Rectal smooth muscle tissue (tissue), 1 donor: Measurements from ENCODE around the gene PBX1.

Source experiments
- H3K27ac ChIP-seq: one replicate; pipeline ENCODE4 v1.7.0; 2013; ENCODE audit warnings: low read depth, low read length, inconsistent platforms
- H3K27me3 ChIP-seq: one replicate; pipeline ENCODE4 v1.7.0; 2013; ENCODE audit warnings: low read length; ENCODE audit not compliant: control insufficient read depth, insufficient read depth
- H3K36me3 ChIP-seq: one replicate; pipeline ENCODE4 v1.7.0; 2013; ENCODE audit warnings: low read length; ENCODE audit not compliant: control insufficient read depth, insufficient read depth
- H3K4me1 ChIP-seq: one replicate; pipeline ENCODE4 v1.7.0; 2013; ENCODE audit warnings: low read length; ENCODE audit not compliant: control insufficient read depth, insufficient read depth
- H3K4me3 ChIP-seq: one replicate; pipeline ENCODE4 v1.7.0; 2013; ENCODE audit warnings: low read length
- H3K9ac ChIP-seq: one replicate; pipeline ENCODE4 v1.7.0; 2013; ENCODE audit warnings: low read length

Gene PBX1

DNA sequence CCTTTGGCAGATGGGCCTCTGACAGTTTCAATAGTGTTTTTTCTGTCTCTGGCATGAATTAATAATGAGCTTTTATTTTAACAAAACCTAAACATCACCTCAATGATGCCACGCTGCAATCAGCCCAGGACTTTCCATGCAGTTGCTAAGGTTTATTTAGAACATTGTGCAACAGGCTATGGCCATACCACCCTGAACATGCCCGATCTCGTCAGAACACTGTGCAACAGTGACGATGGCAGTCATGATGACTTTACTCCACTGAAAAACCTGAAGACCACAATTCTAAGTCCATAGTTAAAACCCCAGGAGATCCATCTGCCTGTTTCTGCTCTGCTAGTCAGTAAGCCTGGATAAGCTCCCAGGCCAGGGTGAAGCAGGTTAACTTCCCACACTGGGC lies 310.0 kb downstream of the PBX1 start:
- H3K4me1 ChIP-seq: no peaks in the 10 kb centered on the region
- H3K36me3 ChIP-seq: no peaks in the 10 kb centered on the region
- no peak overlapping the region for H3K4me3 ChIP-seq
- H3K27ac ChIP-seq: no peak overlapping the region
- no peak overlapping the region for H3K9ac ChIP-seq
- H3K27me3 ChIP-seq: no peaks in the 10 kb centered on the region

DNA sequence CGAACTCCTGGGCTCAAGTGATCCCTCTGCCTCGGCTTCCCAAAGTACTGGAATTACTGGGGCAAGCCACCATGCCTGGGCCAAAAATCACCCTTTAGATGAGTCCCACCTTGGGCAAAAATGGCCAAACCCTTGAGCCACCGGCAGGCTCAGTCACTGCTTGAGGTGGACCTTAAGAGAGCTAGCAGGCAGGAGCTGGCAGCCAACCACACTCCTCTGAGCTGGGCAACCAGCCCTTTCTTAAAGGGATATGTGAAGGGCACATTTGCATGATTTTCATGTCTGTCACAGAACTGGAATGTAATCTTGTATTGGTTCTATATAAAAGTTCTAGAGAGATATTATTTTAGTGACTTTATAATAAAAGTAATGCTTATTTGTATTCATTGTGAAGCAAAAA lies 316.5 kb downstream of the PBX1 start:
- no peaks in the 10 kb centered on the region for H3K36me3 ChIP-seq
- no peak overlapping the region for H3K9ac ChIP-seq
- H3K4me1 ChIP-seq: no peaks in the 10 kb centered on the region
- no peak overlapping the region for H3K27ac ChIP-seq
- H3K27me3 ChIP-seq: no peaks in the 10 kb centered on the region
- no peak overlapping the region for H3K4me3 ChIP-seq

DNA sequence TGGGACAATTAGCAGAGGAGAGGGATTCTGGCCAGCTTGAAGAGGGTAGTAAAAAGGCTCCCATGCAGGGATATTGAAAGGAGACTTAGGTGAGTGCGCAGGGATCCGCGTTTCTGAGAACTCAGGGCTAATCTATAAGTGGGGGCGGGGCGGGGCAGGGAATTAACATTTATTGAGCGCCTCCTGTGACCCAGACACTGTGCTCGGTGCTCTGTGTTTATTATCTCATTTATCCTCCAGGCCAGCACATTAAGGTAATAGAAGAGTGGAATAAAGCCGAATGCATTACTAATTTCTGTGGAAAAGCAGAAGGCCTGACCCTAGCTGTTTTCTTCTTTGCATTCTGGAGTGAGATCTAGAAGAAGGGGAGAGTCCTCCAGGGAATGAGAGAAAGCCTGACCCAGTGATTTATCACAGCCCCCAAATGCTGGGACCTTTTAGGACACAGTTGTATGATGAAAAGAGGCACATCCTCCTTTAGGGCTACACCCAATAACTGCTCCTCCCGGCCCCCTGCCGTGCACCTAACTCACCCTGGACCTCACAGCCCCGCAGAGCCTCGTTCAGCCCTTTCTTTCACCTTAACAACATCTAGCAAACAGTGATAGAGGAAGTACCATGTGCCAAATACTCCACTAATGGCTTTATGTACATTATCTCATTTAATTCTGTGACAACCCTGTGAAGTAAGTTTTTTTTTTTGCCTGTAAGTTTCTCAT lies 317.6 kb downstream of the PBX1 start:
- H3K4me1 ChIP-seq: no peaks in the 10 kb centered on the region
- H3K27me3 ChIP-seq: no peaks in the 10 kb centered on the region
- no peaks in the 10 kb centered on the region for H3K36me3 ChIP-seq
- H3K4me3 ChIP-seq: no peak overlapping the region
- H3K27ac ChIP-seq: no peak overlapping the region
- H3K9ac ChIP-seq: no peak overlapping the region

DNA sequence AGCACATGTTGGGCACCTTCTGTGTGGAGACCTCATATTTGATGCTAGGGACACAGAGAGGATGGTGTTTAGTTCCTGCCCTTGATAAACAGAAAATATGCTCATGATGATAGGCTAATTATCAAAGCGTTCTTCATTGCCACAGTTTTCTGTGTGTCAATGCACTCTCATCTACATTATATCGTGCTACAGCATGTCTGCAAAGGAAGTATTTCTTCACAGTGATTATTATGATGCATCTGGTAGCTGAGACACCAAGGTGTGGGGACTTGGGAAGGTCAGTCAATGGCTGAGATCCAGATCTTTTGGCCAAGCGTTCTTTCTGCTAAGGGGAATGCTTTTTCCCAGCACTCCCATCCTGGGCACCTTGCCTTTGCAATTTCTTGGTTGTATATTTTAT lies 321.2 kb downstream of the PBX1 start:
- no peaks in the 10 kb centered on the region for H3K36me3 ChIP-seq
- no peaks in the 10 kb centered on the region for H3K27me3 ChIP-seq
- H3K4me1 ChIP-seq: no peaks in the 10 kb centered on the region
- no peak overlapping the region for H3K4me3 ChIP-seq
- H3K9ac ChIP-seq: no peak overlapping the region
- H3K27ac ChIP-seq: no peak overlapping the region

DNA sequence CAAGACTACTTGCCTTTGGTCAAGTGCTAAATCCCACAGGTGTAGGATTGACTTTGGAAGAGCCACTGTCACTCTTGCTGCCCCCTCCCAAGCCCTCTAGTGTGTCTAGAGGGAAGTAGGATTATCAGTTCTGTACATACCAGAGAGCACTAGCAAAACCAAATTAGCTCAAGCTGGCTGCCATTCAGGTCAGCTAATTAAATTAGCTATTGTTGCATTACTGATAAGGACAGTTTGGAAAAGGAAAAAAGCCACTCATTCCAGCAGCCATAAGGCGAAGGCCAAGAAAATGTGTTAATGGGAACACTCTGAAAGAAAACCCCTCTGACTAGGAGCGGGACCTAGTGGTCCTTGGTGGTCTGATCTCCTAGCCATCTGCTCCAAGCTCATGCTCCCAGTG lies 321.7 kb downstream of the PBX1 start:
- Histone ChIP-seq H3K4me1 (no peaks in the 10 kb centered on the region), H3K27me3 (no peaks in the 10 kb centered on the region), H3K36me3 (no peaks in the 10 kb centered on the region), H3K9ac (no peak overlapping the region), H3K4me3 (no peak overlapping the region), H3K27ac (no peak overlapping the region)

DNA sequence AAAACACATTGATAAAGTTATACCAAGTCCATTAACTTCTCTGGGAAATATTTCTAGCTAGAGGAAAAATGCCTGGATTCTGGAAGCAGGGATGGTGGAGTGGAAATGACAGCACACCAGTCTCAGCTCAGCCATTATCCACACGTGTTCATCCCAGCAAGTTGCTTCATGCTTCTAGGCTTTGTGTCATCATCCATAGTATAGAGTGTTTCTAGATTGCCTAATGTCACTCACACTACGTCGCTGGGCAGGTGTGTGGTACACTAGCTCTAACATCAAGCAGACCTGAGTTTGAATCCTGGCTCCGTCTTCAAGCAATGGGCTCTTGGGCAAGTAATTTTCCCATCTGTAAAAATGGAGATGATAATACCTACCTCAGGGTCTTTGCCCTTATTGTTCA lies 326.3 kb downstream of the PBX1 start:
- no peak overlapping the region for H3K4me3 ChIP-seq
- no peak overlapping the region for H3K27ac ChIP-seq

DNA sequence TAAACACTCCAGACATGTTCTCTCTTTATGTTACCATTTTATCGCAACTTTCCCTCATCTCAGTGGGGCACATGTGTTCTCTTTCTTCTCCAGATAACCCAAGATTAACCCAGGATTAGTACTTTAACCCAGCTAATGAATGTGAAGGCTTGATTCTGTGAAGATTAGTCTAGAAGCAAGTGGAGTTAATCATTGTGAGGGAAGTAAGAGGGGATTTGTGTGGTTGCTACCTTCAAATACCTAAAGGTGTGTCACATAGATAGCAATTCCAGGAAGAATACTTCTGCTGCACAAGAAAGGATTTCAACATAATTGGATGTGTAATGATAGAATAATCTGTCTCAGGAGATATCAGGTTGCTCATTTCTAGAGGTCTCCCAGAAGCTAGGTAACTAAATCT lies 327.1 kb downstream of the PBX1 start:
- Histone ChIP-seq H3K36me3 (no peaks in the 10 kb centered on the region), H3K4me1 (no peaks in the 10 kb centered on the region), H3K27ac (no peak overlapping the region), H3K9ac (no peak overlapping the region), H3K27me3 (no peaks in the 10 kb centered on the region), H3K4me3 (no peak overlapping the region)

More for the DNA sequence above, 326.3 kb downstream of the PBX1 start:
- H3K4me1 ChIP-seq: no peaks in the 10 kb centered on the region
- H3K27me3 ChIP-seq: no peaks in the 10 kb centered on the region
- no peak overlapping the region for H3K9ac ChIP-seq
- H3K36me3 ChIP-seq: no peaks in the 10 kb centered on the region

DNA sequence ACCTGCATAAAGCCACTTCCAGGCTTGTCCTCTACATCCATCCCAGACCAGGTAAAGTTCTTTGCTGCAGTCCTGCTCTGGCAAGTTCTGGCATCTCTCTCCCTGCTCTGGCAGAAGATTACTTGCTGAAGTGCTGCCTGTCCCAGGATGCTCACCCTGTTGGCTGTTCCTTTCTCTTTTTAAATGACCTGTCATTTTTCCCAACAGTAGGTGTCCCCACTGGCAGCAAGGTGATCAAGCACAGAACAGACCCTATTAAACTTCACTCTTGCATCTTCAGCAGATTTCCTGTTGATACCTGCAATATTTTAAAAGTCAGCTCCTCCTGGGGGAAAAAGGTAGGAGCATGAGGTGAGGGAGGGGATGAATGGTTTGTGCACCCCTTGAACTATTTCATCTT lies 332.6 kb downstream of the PBX1 start:
- Histone ChIP-seq H3K36me3 (no peaks in the 10 kb centered on the region), H3K4me1 (no peaks in the 10 kb centered on the region), H3K27me3 (no peaks in the 10 kb centered on the region), H3K9ac (no peak overlapping the region), H3K4me3 (no peak overlapping the region), H3K27ac (no peak overlapping the region)

DNA sequence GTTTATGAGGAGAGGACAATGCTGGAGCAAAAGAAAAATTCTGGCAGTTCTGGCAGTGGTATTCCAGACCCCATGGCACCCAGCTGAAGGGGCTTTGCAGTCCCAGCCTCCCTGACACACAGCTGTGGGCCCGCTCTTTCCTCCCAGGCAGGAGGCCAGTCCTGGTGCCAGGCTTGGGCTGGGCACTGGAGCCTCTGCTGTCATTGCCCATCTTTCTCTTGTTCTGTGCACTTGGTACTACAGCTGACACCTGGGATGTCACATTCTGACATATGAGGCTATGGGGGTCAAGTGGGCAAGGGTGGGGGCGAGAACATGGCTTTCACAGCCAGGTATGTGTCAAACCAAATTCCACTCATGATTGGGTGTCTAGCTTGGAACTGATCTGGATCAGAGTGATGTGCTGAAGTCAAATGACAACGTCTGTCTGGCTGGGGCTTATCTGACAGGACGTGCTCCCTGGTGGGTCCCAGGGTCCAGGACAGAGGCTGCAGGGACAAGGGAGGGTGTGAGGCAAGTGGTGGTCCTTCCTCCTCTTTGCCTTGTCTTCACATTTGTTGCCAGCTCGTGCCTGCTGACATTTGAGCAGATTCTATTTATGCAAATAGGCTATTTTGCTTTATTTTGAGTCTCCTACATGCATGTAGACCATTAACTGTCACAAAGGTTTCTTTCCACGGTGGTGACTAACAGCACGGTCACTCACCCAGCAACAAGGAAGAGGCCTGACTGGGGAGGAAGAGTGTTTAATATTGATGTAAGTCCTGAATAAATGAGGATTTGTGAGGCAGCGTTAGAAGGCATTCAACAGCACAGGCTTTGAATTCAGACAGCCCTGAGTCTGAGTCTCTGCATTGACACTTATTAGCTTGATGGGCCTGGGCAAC lies 336.3 kb downstream of the PBX1 start:
- Histone ChIP-seq H3K9ac (no peak overlapping the region), H3K4me1 (no peaks in the 10 kb centered on the region), H3K4me3 (no peak overlapping the region), H3K27me3 (no peaks in the 10 kb centered on the region), H3K27ac (no peak overlapping the region), H3K36me3 (no peaks in the 10 kb centered on the region)

DNA sequence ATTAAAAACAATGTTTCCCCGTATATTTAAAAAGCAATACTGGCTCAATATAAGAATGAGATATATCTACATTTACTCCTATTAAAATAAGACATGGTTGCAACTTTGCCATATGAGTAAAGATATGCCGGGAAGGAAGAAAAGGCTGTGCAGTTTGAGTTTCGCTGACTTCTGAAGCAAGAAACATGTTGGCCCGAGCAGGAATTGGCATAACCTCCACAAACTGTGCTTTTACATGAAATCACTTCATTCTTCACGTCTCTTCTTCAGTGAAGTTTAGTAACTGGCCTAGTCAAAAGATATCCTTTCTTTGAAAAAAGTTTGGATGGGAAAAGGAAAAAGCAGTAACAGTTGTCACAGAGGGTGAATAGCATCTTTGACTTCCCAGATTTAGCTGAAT lies 342.0 kb downstream of the PBX1 start:
- H3K36me3 ChIP-seq: no peaks in the 10 kb centered on the region
- no peaks in the 10 kb centered on the region for H3K4me1 ChIP-seq
- no peak overlapping the region for H3K9ac ChIP-seq
- no peaks in the 10 kb centered on the region for H3K27me3 ChIP-seq
- no peak overlapping the region for H3K4me3 ChIP-seq
- H3K27ac ChIP-seq: no peak overlapping the region
